MV-4-11 (cell line): ENCODE data around the gene SNED1.

ENCODE experiments used
- DNase-seq: peaks from one replicate; lab custom pipeline; 2025; lab: John Stamatoyannopoulos, UW

The SNED1 gene

GRCh38 chr2:240992572-240993291 lies 5.7 kb upstream of the SNED1 start:
- DNase-seq: no peak

GRCh38 chr2:240993446-240994170 lies 4.8 kb upstream of the SNED1 start:
- DNase-seq: no peak

- DNase-seq: no peak
These were observed 4.1 kb upstream of the SNED1 start for GRCh38 chr2:240994171-240994896.

- no peak for DNase-seq
These were observed 3.1 kb upstream of the SNED1 start for GRCh38 chr2:240995041-240996021.

- no peak for DNase-seq
These were observed 2.1 kb upstream of the SNED1 start for GRCh38 chr2:240996161-240996833.

GRCh38 chr2:240996834-240997140 lies 1.6 kb upstream of the SNED1 start:
- no peak for DNase-seq

- no peak for DNase-seq
These were observed 1.1 kb upstream of the SNED1 start for GRCh38 chr2:240997141-240997855.

- DNase-seq: no peak
These were observed 232 bp downstream of the SNED1 start for GRCh38 chr2:240998706-240998994.

- no peak for DNase-seq
These were observed 775 bp downstream of the SNED1 start for GRCh38 chr2:240998995-240999791.

- DNase-seq: no peak
These were observed 1.6 kb downstream of the SNED1 start for GRCh38 chr2:240999873-241000541.

- DNase-seq: no peak
These were observed 2.5 kb downstream of the SNED1 start for GRCh38 chr2:241000831-241001321.

GRCh38 chr2:241001413-241002274 lies 3.2 kb downstream of the SNED1 start:
- DNase-seq: no peak

GRCh38 chr2:241002275-241003046 lies 4.0 kb downstream of the SNED1 start:
- DNase-seq: no peak

GRCh38 chr2:241003047-241003360 lies 4.6 kb downstream of the SNED1 start:
- no peak for DNase-seq

GRCh38 chr2:241003369-241003768 lies 5.0 kb downstream of the SNED1 start:
- DNase-seq: no peak

- DNase-seq: no peak
These were observed 5.6 kb downstream of the SNED1 start for GRCh38 chr2:241003830-241004564.

- no peak for DNase-seq
These were observed 7.2 kb downstream of the SNED1 start for GRCh38 chr2:241005569-241005968.
